ENCODE data around the gene NLRC3. TPM values are rescaled to one million over a fixed set of nuclear protein-coding genes. Genes with fewer than 3 reads are reported as not detected.
"Not testable (repeated sequence)": the region's sequence is repeated elsewhere in the genome, so short reads cannot be mapped to it uniquely, and the experiment has no call there.

The NLRC3 gene
- total and polyA plus RNA-seq, 12 donors: 0.26 to 2.5 (median 1.0) TPM

DNA sequence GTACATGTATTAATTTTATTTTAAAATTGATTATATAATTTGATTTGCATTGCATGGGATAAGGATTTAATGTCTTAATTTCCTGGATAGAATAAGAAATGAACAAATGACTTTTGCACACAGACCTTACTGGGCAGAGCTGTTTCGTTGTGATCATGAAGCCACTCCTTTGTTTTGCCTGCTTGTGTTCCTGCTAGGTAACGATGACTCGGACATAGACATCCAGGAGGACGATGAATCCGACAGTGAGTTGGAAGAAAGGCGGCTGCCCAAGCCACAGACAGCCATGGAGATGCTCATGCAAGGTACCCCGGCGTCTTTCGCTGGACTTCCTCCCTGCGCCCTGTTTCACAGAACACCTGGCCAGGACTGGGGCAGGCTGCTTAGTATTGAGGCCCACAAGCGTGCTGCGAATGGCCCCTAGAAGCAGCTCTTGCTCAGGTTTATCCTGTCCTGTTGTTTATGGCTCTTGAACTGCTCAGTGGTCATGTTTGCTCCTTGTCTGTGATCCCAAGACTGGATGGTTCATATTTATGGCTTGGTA lies 46.8 kb downstream of the NLRC3 start:
- Histone ChIP-seq H3K9me3 (no peaks in the 10 kb centered on the region), H3K27me3 (no peaks in the 10 kb centered on the region), H3K4me1 (peaks cover 0 to 6% (median 0%) of the 10 kb centered on the region in 9 donors), H3K36me3 (peaks cover 0 to 92% (median 22%) of the 10 kb centered on the region in 9 donors), H3K4me3 (no peak overlapping the region), H3K27ac (no peak overlapping the region)
- TF ChIP-seq, protein P1, sequence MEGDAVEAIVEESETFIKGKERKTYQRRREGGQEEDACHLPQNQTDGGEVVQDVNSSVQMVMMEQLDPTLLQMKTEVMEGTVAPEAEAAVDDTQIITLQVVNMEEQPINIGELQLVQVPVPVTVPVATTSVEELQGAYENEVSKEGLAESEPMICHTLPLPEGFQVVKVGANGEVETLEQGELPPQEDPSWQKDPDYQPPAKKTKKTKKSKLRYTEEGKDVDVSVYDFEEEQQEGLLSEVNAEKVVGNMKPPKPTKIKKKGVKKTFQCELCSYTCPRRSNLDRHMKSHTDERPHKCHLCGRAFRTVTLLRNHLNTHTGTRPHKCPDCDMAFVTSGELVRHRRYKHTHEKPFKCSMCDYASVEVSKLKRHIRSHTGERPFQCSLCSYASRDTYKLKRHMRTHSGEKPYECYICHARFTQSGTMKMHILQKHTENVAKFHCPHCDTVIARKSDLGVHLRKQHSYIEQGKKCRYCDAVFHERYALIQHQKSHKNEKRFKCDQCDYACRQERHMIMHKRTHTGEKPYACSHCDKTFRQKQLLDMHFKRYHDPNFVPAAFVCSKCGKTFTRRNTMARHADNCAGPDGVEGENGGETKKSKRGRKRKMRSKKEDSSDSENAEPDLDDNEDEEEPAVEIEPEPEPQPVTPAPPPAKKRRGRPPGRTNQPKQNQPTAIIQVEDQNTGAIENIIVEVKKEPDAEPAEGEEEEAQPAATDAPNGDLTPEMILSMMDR (IDR thresholded peaks at IDR 0.05): no peak
- ATAC-seq (no peak), DNase-seq (no peak)
- WGBS, 2 donors: 98% methylated on average over 12 of the region's 12 CpGs
- intact Hi-C loops (cut with DNase I): no loop called here

DNA sequence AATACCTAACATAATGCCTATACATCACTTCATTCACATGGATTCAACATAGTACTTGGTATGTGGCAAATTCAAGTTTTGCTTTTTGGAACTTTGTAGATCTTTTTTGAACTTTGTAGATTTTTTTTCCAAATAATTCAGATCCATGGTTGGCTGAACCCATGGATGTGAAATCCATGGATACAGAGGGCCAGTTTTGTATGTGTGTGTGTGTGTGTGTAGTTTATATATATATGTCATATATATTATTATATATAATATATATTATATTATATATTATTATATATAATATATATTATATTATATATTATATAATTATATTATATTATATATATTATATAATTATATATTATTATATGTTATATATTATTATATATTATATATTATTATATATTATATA lies 48.0 kb downstream of the NLRC3 start:
- TF ChIP-seq, protein P1 (IDR thresholded peaks at IDR 0.05): no peak
- H3K27ac ChIP-seq: no peak overlapping the region
- DNase-seq: no peak
- no peak overlapping the region for H3K4me3 ChIP-seq
- no peaks in the 10 kb centered on the region for H3K9me3 ChIP-seq
- peaks cover 0 to 92% (median 24%) of the 10 kb centered on the region in 9 donors for H3K36me3 ChIP-seq
- no peaks in the 10 kb centered on the region for H3K27me3 ChIP-seq
- H3K4me1 ChIP-seq: peaks cover 0 to 6% (median 0%) of the 10 kb centered on the region in 9 donors
- intact Hi-C loops (cut with DNase I): loop anchor here in 2 of 10 donors (10.0 kb wide), 1 partner anchor 356 kb away; the partner anchor contains the start of gene CREBBP (in 2 of the 2)
- no peak for ATAC-seq

DNA sequence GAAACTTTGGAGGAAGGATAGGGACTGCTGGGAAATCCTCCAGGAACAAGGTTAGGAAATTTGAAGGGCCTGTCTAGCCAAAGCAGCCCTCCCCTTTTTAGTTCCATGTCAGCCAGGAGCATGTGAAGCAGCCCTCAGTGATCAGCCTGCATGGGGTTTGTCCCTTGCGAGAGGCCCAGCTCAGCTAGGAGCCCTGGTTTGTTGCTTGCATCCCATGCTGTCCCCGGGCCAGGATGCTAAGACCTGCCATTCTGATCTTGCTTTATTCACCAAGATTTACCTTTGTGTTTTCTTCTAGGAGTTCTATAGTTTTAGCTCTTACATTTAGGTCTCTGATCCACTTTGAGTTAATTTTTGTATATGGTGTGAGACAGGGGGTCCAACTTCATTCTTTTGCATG lies 48.8 kb downstream of the NLRC3 start:
- Histone ChIP-seq H3K4me1 (peaks cover 0 to 6% (median 0%) of the 10 kb centered on the region in 9 donors), H3K4me3 (no peak overlapping the region), H3K9me3 (no peaks in the 10 kb centered on the region), H3K27me3 (no peaks in the 10 kb centered on the region), H3K36me3 (peaks cover 0 to 92% (median 26%) of the 10 kb centered on the region in 9 donors), H3K27ac (no peak overlapping the region)
- intact Hi-C loops (cut with DNase I): loop anchor here in 2 of 10 donors (10.0 kb wide), 1 partner anchor 356 kb away; the partner anchor contains the start of gene CREBBP (in 2 of the 2)
- no peak for ATAC-seq
- TF ChIP-seq, protein P1 (IDR thresholded peaks at IDR 0.05): no peak
- 99 to 100% methylated on average over 2 of the region's 2 CpGs for WGBS, 2 donors
- no peak for DNase-seq

DNA sequence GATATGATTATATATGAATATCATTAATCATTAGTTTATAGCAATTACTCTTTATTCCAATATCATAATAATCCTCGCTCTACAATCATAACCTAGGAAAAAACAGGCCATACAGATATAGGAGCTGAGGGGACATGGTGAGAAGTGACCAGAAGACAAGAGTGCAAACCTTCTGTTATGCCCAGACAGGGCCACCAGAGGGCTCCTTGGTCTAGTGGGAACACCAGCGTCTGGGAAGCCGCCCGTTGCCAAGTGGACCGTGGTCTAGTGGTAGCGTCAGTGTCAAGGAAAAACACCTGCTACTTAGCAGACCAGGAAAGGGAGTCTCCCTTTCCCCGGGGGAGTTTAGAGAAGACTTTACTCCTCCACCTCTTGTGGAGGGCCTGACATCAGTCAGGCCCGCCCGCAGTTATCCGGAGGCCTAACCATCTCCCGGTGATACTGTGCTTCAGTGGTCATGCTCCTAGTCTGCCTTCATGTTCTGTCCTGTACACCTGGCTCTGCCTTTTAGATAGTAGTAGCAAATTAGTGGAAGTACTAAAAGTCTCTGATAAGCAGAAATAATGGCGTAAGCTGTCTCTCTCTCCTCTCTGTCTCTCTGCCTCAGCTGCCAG lies 49.9 kb downstream of the NLRC3 start:
- not testable (repeated sequence) for H3K4me1 ChIP-seq, H3K4me3 ChIP-seq, ATAC-seq, H3K9me3 ChIP-seq, H3K27ac ChIP-seq, H3K27me3 ChIP-seq
- WGBS, 2 donors: 52 to 54% methylated on average over 12 of the region's 12 CpGs
- peaks cover 0 to 92% (median 32%) of the 10 kb centered on the region in 9 donors for H3K36me3 ChIP-seq
- intact Hi-C loops (cut with DNase I): loop anchor here in 2 of 10 donors (10.0 kb wide), 1 partner anchor 357 kb away; the partner anchor contains the start of gene CREBBP (in 2 of the 2)
- TF ChIP-seq, protein P1 (IDR thresholded peaks at IDR 0.05): peak; percentile 34 to 79 (median 73)
- peak; percentile 77 to 83 for DNase-seq

Measured in heart right ventricle (tissue), 16 donors.